Activated CD8-positive, alpha-beta T cell treated with anti-CD3 and anti-CD28 coated beads, Interleukin-2, amount 10 ng/mL, durations not matched to agents 7 days and 5 days (primary cell): ENCODE results near the gene RHBDD2. TPM values are rescaled to one million over a fixed set of nuclear protein-coding genes. Genes with fewer than 3 reads are reported as not detected.
A peak's percentile ranks its signal among the peaks of the same experiment; 100 is the strongest.
"Not testable (repeated sequence)": the region's sequence is repeated elsewhere in the genome, so short reads cannot be mapped to it uniquely, and the experiment has no call there.

ENCODE experiments used
- ATAC-seq: fragments of 150-1000 bp; cut with Tn5 transposase; one replicate; pipeline ENCODE4 v1.10.0; 2021; ENCODE audit warnings: moderate library complexity
- CTCF ChIA-PET: fragments of 350-600 bp; sonication (Branson Sonifier 250); formaldehyde crosslinking; loops from one replicate; lab custom pipeline; 2021; ENCODE audit warnings: antibody characterized with exemption; lab: Charles Lee
- POLR2A ChIA-PET: fragments of 350-600 bp; sonication (Branson Sonifier 250); formaldehyde crosslinking; loops from one replicate; lab custom pipeline; 2021; ENCODE audit warnings: antibody characterized with exemption; lab: Charles Lee
- DNase-seq: peaks from one replicate; pipeline ENCODE4 v3.0.0-alpha.2; 2020
- H3K27ac Mint-ChIP-seq: one replicate; pipeline ENCODE4 v1.8.0; 2021; ENCODE audit warnings: mild to moderate bottlenecking, mixed read lengths
- H3K27me3 Mint-ChIP-seq: one replicate; pipeline ENCODE4 v1.8.0; 2021; ENCODE audit warnings: low read depth, mixed read lengths
- H3K36me3 Mint-ChIP-seq: one replicate; pipeline ENCODE4 v1.8.0; 2021; ENCODE audit warnings: low read depth, mixed read lengths
- H3K4me1 Mint-ChIP-seq: one replicate; pipeline ENCODE4 v1.8.0; 2021; ENCODE audit warnings: low read depth, mixed read lengths
- H3K4me3 Mint-ChIP-seq: one replicate; pipeline ENCODE4 v1.8.0; 2021; ENCODE audit warnings: mild to moderate bottlenecking, mixed read lengths
- H3K9me3 Mint-ChIP-seq: one replicate; pipeline ENCODE4 v1.8.0; 2022; ENCODE audit warnings: mixed read lengths; ENCODE audit not compliant: insufficient read depth
- total RNA-seq, 2 experiments: library from RNA; stranded (reverse); gene quantifications; one replicate each; pipeline ENCODE4 v1.2.3, GENCODE V29; 2021

RHBDD2 gene
- total RNA-seq = 10 to 100 TPM; 18.1 to 18.4 TPM

- peaks cover 19% of the 10 kb centered on the region for H3K4me1 Mint-ChIP-seq
- H3K27ac Mint-ChIP-seq = peak within 1 kb of the TSS; percentile 90
- H3K9me3 Mint-ChIP-seq = no peaks in the 10 kb centered on the region
- peaks cover 21% of the 10 kb centered on the region for H3K36me3 Mint-ChIP-seq
- ATAC-seq = peak; percentile 92
- no peaks in the 10 kb centered on the region for H3K27me3 Mint-ChIP-seq
- CTCF ChIA-PET = interaction anchor here (1.0 to 2.1 kb wide), 4 partner anchors 10 to 141 kb away, joined by 4 to 9 read pairs (median 6); no protein-coding TSS in a partner anchor
- POLR2A ChIA-PET = interaction anchor here (0.7 to 3.1 kb wide), 6 partner anchors 10 to 168 kb away, joined by 4 to 12 read pairs (median 4); partner anchors contain the start of genes POR and STYXL1
- H3K4me3 Mint-ChIP-seq = peak within 1 kb of the TSS; percentile 95
- DNase-seq = peak; percentile 97
These were observed at the start of gene RHBDD2 for GRCh38 chr7:75878769-75879611. TSS of gene RHBDD2 (plus strand) at chr7:75879034. CDS start at chr7:75879083, 49 bp downstream.

- POLR2A ChIA-PET, H3K9me3 Mint-ChIP-seq, H3K27me3 Mint-ChIP-seq, ATAC-seq, H3K4me3 Mint-ChIP-seq, H3K4me1 Mint-ChIP-seq, CTCF ChIA-PET, DNase-seq, H3K36me3 Mint-ChIP-seq, H3K27ac Mint-ChIP-seq: not testable (repeated sequence)
These were observed 49.2 kb upstream of the RHBDD2 start for GRCh38 chr7:75829656-75830055.

- H3K9me3 Mint-ChIP-seq = no peaks in the 10 kb centered on the region
- H3K27ac Mint-ChIP-seq = no peak overlapping the region
- CTCF ChIA-PET = no interaction called here
- no peak for DNase-seq
- no peak overlapping the region for H3K4me3 Mint-ChIP-seq
- POLR2A ChIA-PET = no interaction called here
- H3K4me1 Mint-ChIP-seq = no peaks in the 10 kb centered on the region
- no peaks in the 10 kb centered on the region for H3K36me3 Mint-ChIP-seq
- no peaks in the 10 kb centered on the region for H3K27me3 Mint-ChIP-seq
- ATAC-seq = no peak
These were observed 47.9 kb upstream of the RHBDD2 start for GRCh38 chr7:75830978-75831377.

- POLR2A ChIA-PET, H3K36me3 Mint-ChIP-seq, CTCF ChIA-PET, H3K4me3 Mint-ChIP-seq, H3K9me3 Mint-ChIP-seq, H3K27me3 Mint-ChIP-seq, DNase-seq, ATAC-seq, H3K27ac Mint-ChIP-seq, H3K4me1 Mint-ChIP-seq: not testable (repeated sequence)
These were observed 45.2 kb upstream of the RHBDD2 start for GRCh38 chr7:75833662-75834061.

- CTCF ChIA-PET = no interaction called here
- POLR2A ChIA-PET = no interaction called here
- Mint-ChIP-seq H3K9me3 (no peaks in the 10 kb centered on the region), H3K4me3 (no peak overlapping the region), H3K36me3 (no peaks in the 10 kb centered on the region), H3K4me1 (no peaks in the 10 kb centered on the region), H3K27me3 (no peaks in the 10 kb centered on the region), H3K27ac (no peak overlapping the region)
- DNase-seq (no peak), ATAC-seq (no peak)
These were observed 43.0 kb upstream of the RHBDD2 start for GRCh38 chr7:75835688-75836285.

GRCh38 chr7:75836798-75837197, 42.0 kb upstream of the RHBDD2 start:
- no peaks in the 10 kb centered on the region for H3K27me3 Mint-ChIP-seq
- no peak for ATAC-seq
- H3K36me3 Mint-ChIP-seq = no peaks in the 10 kb centered on the region
- no peaks in the 10 kb centered on the region for H3K4me1 Mint-ChIP-seq
- ChIA-PET CTCF (no interaction called here), POLR2A (interaction anchor here (0.7 kb wide), 2 partner anchors 62 to 307 kb away, joined by 4 to 7 read pairs; no protein-coding TSS in a partner anchor)
- H3K9me3 Mint-ChIP-seq = no peaks in the 10 kb centered on the region
- no peak overlapping the region for H3K27ac Mint-ChIP-seq
- no peak for DNase-seq
- H3K4me3 Mint-ChIP-seq = no peak overlapping the region

- H3K27ac Mint-ChIP-seq, POLR2A ChIA-PET: not testable (repeated sequence)
These were observed 40.4 kb upstream of the RHBDD2 start for GRCh38 chr7:75838281-75838930.

GRCh38 chr7:75840029-75840428, 38.8 kb upstream of the RHBDD2 start:
- Mint-ChIP-seq H3K4me3 (no peak overlapping the region), H3K36me3 (no peaks in the 10 kb centered on the region), H3K27ac (no peak overlapping the region), H3K9me3 (no peaks in the 10 kb centered on the region), H3K27me3 (no peaks in the 10 kb centered on the region), H3K4me1 (peaks cover 7% of the 10 kb centered on the region)
- POLR2A ChIA-PET = no interaction called here
- CTCF ChIA-PET = interaction anchor here (0.6 to 1.5 kb wide), 3 partner anchors 47 to 78 kb away, joined by 3 read pairs; no protein-coding TSS in a partner anchor
- no peak for DNase-seq
- ATAC-seq = no peak

More at GRCh38 chr7:75838281-75838930, 40.4 kb upstream of the RHBDD2 start:
- H3K4me3 Mint-ChIP-seq, H3K36me3 Mint-ChIP-seq, DNase-seq, ATAC-seq, H3K9me3 Mint-ChIP-seq, H3K4me1 Mint-ChIP-seq, H3K27me3 Mint-ChIP-seq, CTCF ChIA-PET: not testable (repeated sequence)

- ChIA-PET POLR2A (no interaction called here), CTCF (no interaction called here)
- Mint-ChIP-seq H3K9me3 (no peaks in the 10 kb centered on the region), H3K4me1 (peaks cover 7% of the 10 kb centered on the region), H3K27me3 (no peaks in the 10 kb centered on the region), H3K36me3 (no peaks in the 10 kb centered on the region), H3K4me3 (no peak overlapping the region), H3K27ac (no peak overlapping the region)
- DNase-seq (no peak), ATAC-seq (no peak)
These were observed 35.9 kb upstream of the RHBDD2 start for GRCh38 chr7:75842836-75843446.

GRCh38 chr7:75843613-75844116, 35.2 kb upstream of the RHBDD2 start:
- CTCF ChIA-PET = no interaction called here
- H3K27me3 Mint-ChIP-seq = no peaks in the 10 kb centered on the region
- POLR2A ChIA-PET = no interaction called here

GRCh38 chr7:75844158-75844557, 34.7 kb upstream of the RHBDD2 start:
- no peak for DNase-seq
- ChIA-PET POLR2A (no interaction called here), CTCF (no interaction called here)
- no peaks in the 10 kb centered on the region for H3K36me3 Mint-ChIP-seq
- H3K4me1 Mint-ChIP-seq = peaks cover 7% of the 10 kb centered on the region
- H3K4me3 Mint-ChIP-seq = no peak overlapping the region
- H3K27me3 Mint-ChIP-seq = no peaks in the 10 kb centered on the region
- H3K9me3 Mint-ChIP-seq = no peaks in the 10 kb centered on the region
- no peak for ATAC-seq
- no peak overlapping the region for H3K27ac Mint-ChIP-seq

More at GRCh38 chr7:75843613-75844116, 35.2 kb upstream of the RHBDD2 start:
- Mint-ChIP-seq H3K9me3 (no peaks in the 10 kb centered on the region), H3K4me1 (peaks cover 7% of the 10 kb centered on the region), H3K27ac (no peak overlapping the region), H3K4me3 (no peak overlapping the region), H3K36me3 (no peaks in the 10 kb centered on the region)
- ATAC-seq = no peak
- no peak for DNase-seq
